ENCODE data around the gene ZNF362.
"Not testable (repeated sequence)": the region's sequence is repeated elsewhere in the genome, so short reads cannot be mapped to it uniquely, and the experiment has no call there.

The ZNF362 gene

GRCh38 chr1:33288976-33289857 lies 32.9 kb downstream of the ZNF362 start:
- no peak for DNase-seq

- no peak for DNase-seq
Observed at GRCh38 chr1:33289858-33290154, 33.5 kb downstream of the ZNF362 start.

GRCh38 chr1:33290615-33291014 lies 34.3 kb downstream of the ZNF362 start:
- not testable (repeated sequence) for DNase-seq

DNA sequence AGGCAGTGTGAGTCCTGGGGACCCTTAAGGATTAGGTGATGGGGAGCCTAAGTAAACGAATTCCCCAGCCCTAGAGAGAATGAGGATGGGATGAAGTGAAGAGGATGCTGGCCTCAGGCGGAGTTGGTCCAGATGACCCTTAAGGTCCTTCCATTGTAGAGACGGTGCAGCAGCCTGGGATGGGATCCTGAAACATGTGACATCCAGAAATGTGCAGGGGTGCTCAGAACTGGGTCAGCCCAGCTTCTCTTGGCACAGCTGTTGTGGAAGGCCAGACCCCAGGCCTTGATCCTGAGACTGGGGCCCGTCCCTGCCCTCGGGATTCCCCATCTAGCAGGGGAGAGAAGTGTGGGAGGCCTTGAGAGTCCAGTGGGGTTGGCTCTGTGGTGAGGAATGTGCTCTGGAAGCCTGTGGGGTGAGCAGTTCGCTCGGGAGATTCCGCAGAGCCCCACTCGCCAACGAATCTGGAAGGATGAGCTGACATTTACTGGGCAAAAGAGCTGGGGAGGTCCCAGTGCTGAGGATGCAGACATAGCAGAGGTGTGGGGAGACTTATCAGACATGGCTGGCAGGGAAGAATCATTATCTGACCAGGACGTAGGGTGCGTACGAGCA lies 36.5 kb downstream of the ZNF362 start:
- DNase-seq = no peak

DNA sequence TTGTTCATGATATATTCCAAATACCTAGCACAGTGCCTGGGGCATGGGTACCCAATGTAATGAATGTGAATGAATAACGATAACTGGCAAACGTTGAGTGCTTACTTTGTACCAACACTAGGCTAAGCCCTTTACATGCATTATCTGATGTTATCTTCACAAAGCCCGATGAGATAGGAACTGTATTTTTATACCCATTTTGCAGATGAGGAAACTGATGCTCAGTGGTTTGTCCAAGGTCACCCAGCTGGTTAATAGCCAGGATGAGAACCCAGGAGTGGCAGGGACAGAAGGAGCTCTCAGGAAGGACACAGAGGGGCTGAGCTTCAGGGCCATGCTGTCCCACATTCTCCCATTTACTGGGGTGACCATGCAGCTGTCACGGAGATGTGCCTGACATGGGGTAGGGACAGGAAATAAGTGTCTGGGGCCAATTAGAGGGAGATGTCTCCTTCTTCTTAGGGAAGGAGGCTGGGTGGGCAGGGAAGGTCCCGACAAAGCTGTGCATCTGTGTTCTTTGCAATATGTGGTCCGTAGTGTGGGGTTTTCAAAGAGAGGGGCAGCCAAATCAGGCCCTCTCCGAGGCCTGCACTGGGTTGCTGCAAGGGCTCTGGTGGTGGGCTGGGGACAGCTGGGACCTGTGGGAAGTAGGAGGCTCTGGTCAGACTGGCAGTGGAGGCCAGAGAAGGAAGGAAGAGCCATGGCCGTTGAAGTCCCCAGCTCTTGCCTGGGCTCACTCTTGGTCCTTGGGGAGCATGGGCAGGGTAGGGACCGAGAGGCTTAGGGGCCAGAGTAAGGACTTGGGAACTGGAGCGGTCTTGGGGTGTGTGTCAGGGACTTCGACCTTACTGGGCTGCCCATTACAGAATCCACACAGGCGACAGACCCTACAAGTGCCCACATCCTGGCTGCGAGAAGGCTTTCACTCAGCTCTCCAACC lies 38.0 kb downstream of the ZNF362 start:
- no peak for DNase-seq

DNA sequence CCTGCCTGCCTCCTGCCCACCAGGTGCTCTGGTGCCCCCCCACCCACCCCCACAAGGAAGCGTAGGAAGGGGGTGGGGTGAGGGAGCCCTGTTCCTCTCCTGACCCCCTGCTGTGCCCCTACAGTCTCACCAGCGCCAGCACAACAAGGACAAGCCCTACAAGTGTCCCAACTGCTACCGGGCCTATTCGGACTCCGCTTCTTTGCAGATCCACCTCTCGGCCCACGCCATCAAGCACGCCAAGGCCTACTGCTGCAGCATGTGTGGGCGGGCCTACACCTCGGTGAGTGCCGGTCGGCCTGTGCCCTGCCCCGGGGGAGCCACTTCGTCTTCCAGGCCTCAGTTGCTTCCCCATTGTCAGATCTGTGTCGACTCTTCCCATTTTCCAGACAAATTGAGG lies 38.7 kb downstream of the ZNF362 start:
- DNase-seq = no peak

DNA sequence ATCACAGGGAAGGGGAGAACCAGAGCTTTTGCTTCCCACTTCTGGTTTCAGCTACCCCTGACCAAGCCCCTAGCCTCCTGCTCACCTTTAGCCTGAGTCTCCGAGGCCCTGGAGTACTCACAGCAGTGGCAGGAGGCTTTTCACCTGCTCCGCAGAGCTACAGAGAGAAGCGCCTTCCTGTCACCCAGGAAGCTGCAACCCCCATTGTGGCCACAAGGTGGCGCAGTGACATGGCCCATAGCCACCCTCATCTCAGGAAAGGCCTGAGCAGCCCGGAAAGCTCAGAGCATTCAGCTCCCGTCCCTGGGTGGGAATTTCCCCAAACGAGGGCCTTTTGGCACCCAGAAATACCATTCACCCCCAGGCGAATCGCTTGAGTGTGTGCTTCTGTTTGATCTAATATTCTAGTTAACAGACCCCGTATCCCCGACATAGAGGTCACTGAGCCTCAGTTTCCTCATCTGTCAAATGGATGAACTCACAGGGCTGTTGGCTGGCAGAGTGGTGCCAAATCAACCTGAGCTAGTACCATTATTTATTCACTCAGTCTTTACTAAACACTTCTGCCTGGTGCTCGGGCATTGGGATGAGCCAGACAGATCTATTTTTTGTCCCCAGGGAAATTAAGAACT lies 39.3 kb downstream of the ZNF362 start:
- peak; percentile 76 for DNase-seq

DNA sequence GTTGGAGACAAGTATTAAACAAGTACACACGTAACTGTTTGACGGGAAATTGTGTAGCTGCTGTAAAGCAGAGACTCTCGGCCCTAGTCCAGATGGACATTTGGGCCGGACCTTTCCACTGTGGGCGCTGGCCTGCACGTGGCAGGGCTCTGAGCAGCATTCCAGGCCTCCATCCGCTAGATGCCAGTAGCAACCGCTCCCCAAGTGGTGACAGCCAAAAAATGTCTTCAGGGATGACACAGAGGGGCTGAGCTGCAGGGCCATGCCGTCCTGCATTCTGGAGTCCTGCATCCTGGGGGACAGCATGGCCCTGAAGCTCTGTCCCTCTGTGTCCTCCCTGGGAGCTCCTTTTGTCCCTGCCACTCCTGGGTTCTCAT lies 39.8 kb downstream of the ZNF362 start:
- no peak for DNase-seq

DNA sequence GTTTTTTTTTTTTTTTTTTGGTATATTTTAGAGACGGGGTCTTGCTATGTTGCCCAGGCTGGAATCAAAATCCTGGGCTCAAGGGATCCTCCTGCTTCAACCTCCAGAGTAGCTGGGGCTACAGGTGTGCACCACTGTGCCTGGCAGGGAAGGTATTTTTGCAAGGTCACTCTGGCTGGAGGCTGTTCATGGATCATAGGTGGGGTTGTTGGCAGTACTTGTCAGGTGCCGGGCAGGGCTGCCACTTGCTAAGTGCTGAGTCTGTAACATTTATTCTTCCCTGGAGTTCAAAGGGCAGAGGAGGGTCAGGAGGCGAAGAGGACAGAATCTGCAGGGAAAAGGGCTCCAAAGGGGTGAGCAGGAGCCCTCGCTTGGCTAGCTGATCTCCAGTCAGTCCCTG lies 40.5 kb downstream of the ZNF362 start:
- no peak for DNase-seq

DNA sequence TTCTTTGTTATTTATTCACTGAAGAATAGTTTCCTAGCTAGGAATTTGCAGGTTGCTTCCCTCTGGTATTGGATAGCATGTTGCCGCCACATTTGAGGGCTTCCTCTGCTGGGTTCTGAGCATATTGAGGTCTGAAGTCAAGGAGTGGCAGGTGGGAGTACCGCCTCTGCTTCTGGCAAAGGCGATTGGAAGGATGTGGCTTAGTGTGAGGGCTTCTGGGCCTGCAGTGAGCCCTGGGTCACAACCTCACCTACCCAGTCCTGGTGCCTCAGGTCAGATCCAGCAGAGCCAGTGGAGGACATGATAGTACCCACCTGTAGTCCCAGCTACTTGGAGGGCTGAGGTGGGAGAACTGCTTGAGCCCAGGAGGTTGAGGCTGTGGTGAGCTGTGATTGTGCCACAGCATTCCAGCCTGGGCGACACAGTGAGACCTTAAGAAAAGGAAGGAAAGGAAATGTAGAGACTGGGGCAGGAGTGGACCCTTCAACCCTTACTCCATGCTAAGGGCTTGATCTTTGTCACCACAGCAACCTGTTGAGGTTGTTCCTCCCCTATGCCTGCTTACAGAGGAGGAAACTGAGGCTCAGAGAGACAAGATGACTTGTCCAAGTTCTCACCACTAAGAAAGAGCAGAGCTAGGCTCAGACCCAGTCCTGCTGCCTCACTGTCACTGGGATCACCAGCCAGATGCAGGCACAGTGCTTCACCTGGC lies 41.8 kb downstream of the ZNF362 start:
- no peak for DNase-seq

DNA sequence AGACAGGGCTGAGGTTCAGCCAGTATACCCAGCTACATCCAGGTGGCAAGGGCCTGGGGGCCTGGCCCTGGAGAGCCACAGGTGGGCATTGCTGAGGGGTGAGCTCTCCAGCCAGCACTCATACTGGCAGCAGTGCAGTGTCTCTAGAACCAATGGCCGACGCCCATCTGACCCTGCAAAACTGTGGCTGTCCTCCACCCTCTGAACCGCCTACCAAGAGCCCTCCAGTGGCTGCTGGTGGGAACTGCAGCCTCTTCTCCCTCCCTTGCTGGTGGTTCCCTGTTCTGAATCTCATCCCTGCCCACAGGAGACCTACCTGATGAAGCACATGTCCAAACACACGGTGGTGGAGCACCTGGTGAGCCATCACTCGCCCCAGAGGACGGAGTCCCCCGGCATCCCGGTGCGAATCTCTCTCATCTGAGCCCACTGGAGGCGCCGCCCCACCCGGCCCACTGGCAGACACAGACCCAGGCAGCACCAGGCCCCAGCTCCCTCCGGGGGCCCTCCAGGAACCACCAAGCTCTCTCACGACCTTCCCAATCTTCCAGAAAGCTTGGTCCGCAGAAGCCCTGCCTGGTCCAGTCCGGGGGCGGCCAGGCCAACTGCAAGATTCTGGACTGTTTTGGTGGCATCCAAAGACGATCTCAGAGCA lies 42.5 kb downstream of the ZNF362 start:
- DNase-seq = peak; percentile 36

- DNase-seq = no peak
Observed at GRCh38 chr1:33299461-33300155, 43.3 kb downstream of the ZNF362 start.

- DNase-seq = no peak
Observed at GRCh38 chr1:33300673-33301072, 44.4 kb downstream of the ZNF362 start.

DNA sequence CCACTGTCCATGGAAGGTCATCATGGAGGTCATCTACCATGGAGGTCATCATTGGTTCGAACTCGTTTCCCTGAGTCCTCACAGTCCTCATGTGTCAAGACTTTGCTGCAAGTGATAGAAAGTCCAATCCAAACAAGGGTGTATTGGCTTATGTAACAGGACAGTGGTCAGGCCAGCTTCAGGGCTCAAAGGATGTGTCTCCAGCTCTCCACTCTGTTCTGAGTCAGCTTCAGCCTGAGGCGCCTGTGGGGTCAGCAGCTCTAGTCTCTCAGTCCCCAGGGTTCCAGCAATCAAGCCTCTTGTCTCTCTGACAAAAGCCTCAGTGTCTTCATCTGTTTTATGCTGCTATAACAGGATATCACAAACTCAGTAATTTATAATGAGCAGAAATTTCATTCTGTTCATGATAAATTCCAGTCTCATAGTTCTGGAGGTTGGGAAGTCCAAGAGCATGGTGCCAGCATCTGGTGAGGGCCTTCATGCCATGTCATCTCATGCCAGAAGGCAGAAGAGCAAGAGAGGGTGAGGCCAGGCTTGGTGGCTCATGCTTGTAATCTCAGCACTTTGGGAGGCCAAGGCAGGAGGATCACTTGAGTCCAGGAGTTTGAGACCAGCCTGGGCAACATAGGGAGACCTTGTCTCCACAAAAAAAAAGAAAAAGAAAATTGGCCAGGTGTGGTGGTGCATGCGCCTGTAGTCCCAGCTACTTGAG lies 45.1 kb downstream of the ZNF362 start:
- DNase-seq = no peak

GRCh38 chr1:33302325-33302724 lies 46.0 kb downstream of the ZNF362 start:
- no peak for DNase-seq

GRCh38 chr1:33305016-33305415 lies 48.7 kb downstream of the ZNF362 start:
- no peak for DNase-seq

- DNase-seq = no peak
Observed at GRCh38 chr1:33305816-33306652, 49.7 kb downstream of the ZNF362 start.

DNA sequence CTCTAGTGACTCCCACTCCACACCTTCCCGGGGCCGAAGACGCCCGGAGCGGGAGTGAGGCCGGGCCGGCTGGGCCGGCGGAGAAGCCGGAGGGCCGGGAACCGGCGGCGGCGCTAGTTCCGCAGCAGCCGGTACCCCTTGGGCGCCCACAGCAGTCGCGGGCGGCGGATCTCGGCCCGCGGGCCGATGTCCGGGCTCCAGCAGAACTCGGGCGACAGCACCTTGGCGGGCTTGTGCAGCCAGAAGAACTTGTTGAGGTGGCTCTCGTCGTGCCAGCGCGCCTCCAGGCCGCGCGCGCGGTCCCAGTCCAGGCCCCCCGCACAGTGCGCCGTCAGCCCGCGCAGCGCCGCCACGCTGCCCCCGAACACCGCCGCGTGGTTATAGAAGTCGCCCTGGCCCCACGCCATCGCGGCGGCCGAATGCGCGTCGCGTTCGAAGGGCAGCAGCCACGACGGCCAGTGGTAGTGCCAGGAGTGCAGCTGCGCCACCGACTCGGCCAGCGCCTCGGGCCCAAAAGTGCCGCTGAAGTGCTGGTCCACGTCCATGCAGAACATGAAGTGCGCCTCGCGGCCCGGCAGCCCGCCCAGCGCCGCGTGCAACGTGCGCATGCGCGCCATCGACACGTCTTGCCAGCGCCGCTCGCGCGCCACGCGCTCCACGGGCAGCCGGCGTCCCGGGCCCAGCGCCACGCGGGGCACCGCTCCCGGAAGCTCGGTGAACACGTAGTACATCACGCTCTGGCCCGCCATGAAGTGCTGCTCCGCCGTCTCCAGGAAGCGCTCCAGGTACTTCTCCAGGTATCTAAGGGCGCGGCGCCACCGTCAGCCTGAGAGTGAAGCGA lies 50.6 kb downstream of the ZNF362 start:
- DNase-seq = no peak

- DNase-seq = no peak
Observed at GRCh38 chr1:33307494-33307864, 51.2 kb downstream of the ZNF362 start.

Measured in activated effector memory CD4-positive, alpha-beta T cell treated with Interleukin-2 at 50 U/mL for 16 hours (primary cell).